ENCODE results near the gene NKX6-2. TPM values are rescaled to one million over a fixed set of nuclear protein-coding genes. Genes with fewer than 3 reads are reported as not detected.

NKX6-2 gene
- total RNA-seq, 4 donors from 2014 or later, result not detected

DNA sequence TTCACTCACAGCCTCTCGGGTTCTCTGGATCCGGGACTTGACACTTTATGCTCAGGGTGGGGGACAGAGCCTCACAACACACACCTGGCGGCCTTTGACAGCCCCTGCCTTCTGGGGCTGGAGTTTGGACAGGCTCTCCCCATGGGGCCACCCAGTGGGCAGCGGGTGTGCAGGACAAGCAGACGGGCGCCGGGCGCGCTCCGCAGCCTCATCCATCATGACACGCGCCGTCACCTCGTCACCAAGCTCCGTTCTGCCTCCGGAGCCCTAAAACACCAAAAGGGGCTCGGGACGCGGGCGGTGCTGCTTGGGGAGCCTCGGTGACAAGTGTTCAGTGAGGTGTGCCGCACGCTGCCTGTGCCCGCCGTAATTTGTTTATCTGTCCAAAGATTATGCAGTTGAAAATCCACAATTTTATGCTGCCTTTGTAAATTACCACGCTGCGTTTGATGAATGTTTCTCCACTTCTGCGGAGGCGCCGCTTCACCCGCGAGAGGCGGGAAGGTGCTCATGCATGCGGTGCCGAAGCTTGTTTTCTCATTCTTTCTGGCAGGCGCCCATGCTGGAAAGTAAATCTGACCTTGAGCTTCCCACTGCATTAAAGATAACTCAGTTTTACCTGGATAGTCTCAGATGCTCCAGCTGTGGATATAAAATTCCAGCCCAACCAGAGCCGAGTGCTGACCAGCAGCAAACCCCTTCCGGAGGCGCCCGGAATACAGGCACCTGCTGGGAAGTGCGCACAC, 6.2 kb downstream of the NKX6-2 start:
- Histone ChIP-seq H3K36me3 (peaks cover 0 to 95% of the 10 kb centered on the region in 2 donors), H3K4me3 (no peak overlapping the region), H3K9me3 (peaks cover 0 to 13% (median 0%) of the 10 kb centered on the region in 3 donors), H3K27me3 (peaks cover 30% of the 10 kb centered on the region), H3K27ac (no peak overlapping the region), H3K4me1 (peaks cover 0 to 9% (median 0%) of the 10 kb centered on the region in 3 donors)
- TF ChIP-seq POLR2AphosphoS5 (IDR thresholded peaks at IDR 0.05), result no peak
- TF ChIP-seq, protein P1, sequence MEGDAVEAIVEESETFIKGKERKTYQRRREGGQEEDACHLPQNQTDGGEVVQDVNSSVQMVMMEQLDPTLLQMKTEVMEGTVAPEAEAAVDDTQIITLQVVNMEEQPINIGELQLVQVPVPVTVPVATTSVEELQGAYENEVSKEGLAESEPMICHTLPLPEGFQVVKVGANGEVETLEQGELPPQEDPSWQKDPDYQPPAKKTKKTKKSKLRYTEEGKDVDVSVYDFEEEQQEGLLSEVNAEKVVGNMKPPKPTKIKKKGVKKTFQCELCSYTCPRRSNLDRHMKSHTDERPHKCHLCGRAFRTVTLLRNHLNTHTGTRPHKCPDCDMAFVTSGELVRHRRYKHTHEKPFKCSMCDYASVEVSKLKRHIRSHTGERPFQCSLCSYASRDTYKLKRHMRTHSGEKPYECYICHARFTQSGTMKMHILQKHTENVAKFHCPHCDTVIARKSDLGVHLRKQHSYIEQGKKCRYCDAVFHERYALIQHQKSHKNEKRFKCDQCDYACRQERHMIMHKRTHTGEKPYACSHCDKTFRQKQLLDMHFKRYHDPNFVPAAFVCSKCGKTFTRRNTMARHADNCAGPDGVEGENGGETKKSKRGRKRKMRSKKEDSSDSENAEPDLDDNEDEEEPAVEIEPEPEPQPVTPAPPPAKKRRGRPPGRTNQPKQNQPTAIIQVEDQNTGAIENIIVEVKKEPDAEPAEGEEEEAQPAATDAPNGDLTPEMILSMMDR (IDR thresholded peaks at IDR 0.05), result no peak
- no peak for TF ChIP-seq POLR2A (IDR thresholded peaks at IDR 0.05)
- TF ChIP-seq EP300 (IDR thresholded peaks at IDR 0.05), result no peak
- 90 to 94% methylated on average over 13 to 14 of the region's 41 CpGs for WGBS, 2 donors (ENCODE audit: low coverage in 1 of 2)
- ATAC-seq, result no peak

DNA sequence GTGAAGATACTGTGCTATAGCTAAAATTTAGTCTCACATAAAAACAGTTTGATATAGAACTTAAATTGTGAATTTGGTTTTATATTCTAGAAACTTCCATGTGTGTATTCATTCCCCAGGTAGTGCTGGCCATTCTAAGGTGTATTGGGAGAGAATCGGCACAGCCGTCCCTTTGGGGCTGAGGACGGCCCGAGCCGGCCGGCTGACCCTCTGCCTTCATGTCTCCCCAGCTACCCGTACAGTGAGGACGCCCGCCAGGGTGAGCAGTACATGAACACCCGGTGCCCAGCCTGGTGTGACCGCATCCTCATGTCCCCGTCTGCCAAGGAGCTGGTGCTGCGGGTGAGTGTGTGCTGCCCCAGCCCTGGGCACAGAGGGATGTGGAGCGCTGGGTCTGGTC, 8.5 kb downstream of the NKX6-2 start:
- WGBS, 2 donors (ENCODE audit: low coverage in 1 of 2), result 100% methylated on average over 6 of the region's 14 CpGs; no CpG with 5 or more reads in 1 of the 2 donors
- Histone ChIP-seq H3K36me3 (peaks cover 0 to 95% of the 10 kb centered on the region in 2 donors), H3K27me3 (peaks cover 10% of the 10 kb centered on the region), H3K9me3 (no peaks in the 10 kb centered on the region), H3K4me1 (no peaks in the 10 kb centered on the region), H3K4me3 (no peak overlapping the region), H3K27ac (no peak overlapping the region)
- TF ChIP-seq, protein P1 (IDR thresholded peaks at IDR 0.05), result no peak
- TF ChIP-seq EP300 (IDR thresholded peaks at IDR 0.05), result no peak
- TF ChIP-seq POLR2A (IDR thresholded peaks at IDR 0.05), result no peak
- no peak for TF ChIP-seq POLR2AphosphoS5 (IDR thresholded peaks at IDR 0.05)
- ATAC-seq, result no peak

DNA sequence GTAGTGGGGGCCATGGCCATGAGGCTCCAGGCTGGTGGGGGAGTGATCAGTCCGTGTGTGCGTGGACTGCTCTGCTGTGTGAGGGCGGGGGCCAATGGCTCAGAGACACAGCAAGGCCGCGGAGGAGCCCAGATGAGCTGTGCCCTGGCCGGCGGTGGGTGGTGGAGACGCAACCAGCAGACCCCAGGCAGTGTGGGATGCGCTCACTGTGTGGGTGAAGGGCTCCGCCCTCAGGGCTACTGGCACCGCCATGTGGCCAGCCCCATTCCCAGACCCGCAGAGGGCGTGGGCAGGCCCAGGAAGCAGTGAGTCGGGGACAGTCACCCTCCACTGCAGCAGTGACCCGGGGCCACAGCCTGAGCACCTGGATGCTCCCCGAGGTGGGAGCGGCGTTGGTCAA, 9.1 kb downstream of the NKX6-2 start:
- Histone ChIP-seq H3K27me3 (peaks cover 8% of the 10 kb centered on the region), H3K4me3 (no peak overlapping the region), H3K36me3 (peaks cover 0 to 93% of the 10 kb centered on the region in 2 donors), H3K4me1 (no peaks in the 10 kb centered on the region), H3K27ac (no peak overlapping the region), H3K9me3 (no peaks in the 10 kb centered on the region)
- no peak for ATAC-seq
- 73% methylated on average over 3 of the region's 18 CpGs; no CpG with 5 or more reads in 1 of the 2 donors for whole genome bisulfite sequencing, 2 donors (ENCODE audit: low coverage in 1 of 2)
- TF ChIP-seq EP300 (IDR thresholded peaks at IDR 0.05) (no peak), POLR2A (IDR thresholded peaks at IDR 0.05) (no peak), POLR2AphosphoS5 (IDR thresholded peaks at IDR 0.05) (no peak)
- TF ChIP-seq, protein P1 (IDR thresholded peaks at IDR 0.05), result no peak

DNA sequence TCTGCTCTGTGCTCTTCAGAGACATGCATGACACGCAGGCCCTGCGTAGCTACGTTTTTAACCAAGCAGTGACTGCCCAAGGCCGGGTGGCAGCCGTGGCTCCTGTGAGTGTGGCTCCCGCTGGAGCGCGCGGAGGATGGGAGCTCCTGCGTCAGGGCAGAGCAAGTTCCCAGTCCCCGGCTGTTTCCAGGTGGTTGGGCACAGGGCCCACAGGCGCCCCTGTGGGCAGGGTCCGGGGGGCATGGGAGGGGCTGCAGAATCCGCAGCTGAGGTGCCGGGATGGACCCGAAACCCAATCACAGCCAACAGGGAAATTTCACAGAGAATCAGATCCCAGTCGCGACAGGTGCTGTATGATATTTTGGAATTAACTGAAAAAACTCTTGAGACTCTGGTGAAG, 9.8 kb downstream of the NKX6-2 start:
- ATAC-seq, result no peak
- H3K4me3 ChIP-seq, result no peak overlapping the region
- WGBS, 2 donors (ENCODE audit: low coverage in 1 of 2), result 82% methylated on average over 3 of the region's 18 CpGs; no CpG with 5 or more reads in 1 of the 2 donors
- TF ChIP-seq, protein P1 (IDR thresholded peaks at IDR 0.05), result no peak
- TF ChIP-seq POLR2AphosphoS5 (IDR thresholded peaks at IDR 0.05) (no peak), POLR2A (IDR thresholded peaks at IDR 0.05) (no peak), EP300 (IDR thresholded peaks at IDR 0.05) (no peak)
- H3K4me1 ChIP-seq, result no peaks in the 10 kb centered on the region
- peaks cover 8% of the 10 kb centered on the region for H3K27me3 ChIP-seq
- no peaks in the 10 kb centered on the region for H3K9me3 ChIP-seq
- no peak overlapping the region for H3K27ac ChIP-seq
- peaks cover 0 to 91% of the 10 kb centered on the region in 2 donors for H3K36me3 ChIP-seq

Measured in gastroesophageal sphincter (tissue), 4 donors.